Endothelial cell (in vitro differentiated cells): ENCODE data around the gene TOM1. TPM values are rescaled to one million over a fixed set of nuclear protein-coding genes. Genes with fewer than 3 reads are reported as not detected.

Experiments used
- DNase-seq: peaks from one replicate; pipeline ENCODE4 v3.0.0; 2021; ENCODE audit warnings: low spot score
- H3K27ac Mint-ChIP-seq: one replicate; pipeline ENCODE4 v1.8.0; 2021; ENCODE audit warnings: mixed read lengths, inconsistent platforms; ENCODE audit not compliant: unreplicated experiment
- H3K27me3 Mint-ChIP-seq: one replicate; pipeline ENCODE4 v1.8.0; 2021; ENCODE audit warnings: mild to moderate bottlenecking, moderate library complexity, mixed read lengths, inconsistent platforms; ENCODE audit not compliant: unreplicated experiment
- H3K36me3 Mint-ChIP-seq: one replicate; pipeline ENCODE4 v1.8.0; 2021; ENCODE audit warnings: mild to moderate bottlenecking, low read depth, mixed read lengths, inconsistent platforms; ENCODE audit not compliant: unreplicated experiment
- H3K4me1 Mint-ChIP-seq: one replicate; pipeline ENCODE4 v1.8.0; 2021; ENCODE audit warnings: mild to moderate bottlenecking, mixed read lengths, inconsistent platforms; ENCODE audit not compliant: unreplicated experiment
- H3K4me3 Mint-ChIP-seq: one replicate; pipeline ENCODE4 v1.8.0; 2021; ENCODE audit warnings: mild to moderate bottlenecking, mixed read lengths, inconsistent platforms; ENCODE audit not compliant: unreplicated experiment
- H3K9me3 Mint-ChIP-seq: one replicate; pipeline ENCODE4 v1.8.0; 2021; ENCODE audit warnings: mixed read lengths, inconsistent platforms; ENCODE audit not compliant: unreplicated experiment
- total RNA-seq: library from RNA; stranded (reverse); fragmentation: NEBNext Ultra II Directional; extraction: Animal tissue kit (Norgen Biotek cat#: 25700); gene quantifications from one replicate; pipeline ENCODE4 v1.2.1, GENCODE V29; 2021; ENCODE audit not compliant: unreplicated experiment
- TF ChIP-seq, protein P1 (sequence below): fragments of 200-600 bp; sonication (generic); IDR thresholded peaks from one replicate; pipeline ENCODE4 v1.5.0; 2021; ENCODE audit warnings: antibody characterized with exemption; ENCODE audit not compliant: unreplicated experiment

TOM1 gene
- total RNA-seq, 1 donor from 2014 or later: 32.0 TPM

DNA sequence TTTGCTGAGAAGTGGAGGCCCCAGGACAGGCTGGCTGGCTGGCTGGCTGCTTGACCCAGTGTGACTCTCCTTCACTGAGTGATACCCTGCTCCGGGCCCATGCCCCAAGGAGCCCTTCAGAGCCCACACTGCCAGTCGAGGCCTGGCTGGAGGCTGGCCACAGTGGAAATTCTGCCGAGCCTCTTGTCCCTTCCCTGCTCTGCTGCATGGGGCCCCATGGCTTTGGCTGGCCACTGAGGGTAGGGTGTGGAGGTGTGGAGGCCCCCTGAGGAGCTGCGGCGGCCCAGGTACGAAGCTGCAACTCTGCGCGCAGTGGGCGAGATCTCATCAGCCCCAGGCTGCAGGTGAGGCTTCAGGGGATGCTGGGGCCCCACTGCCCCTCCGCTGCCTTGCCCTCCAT, 47.8 kb downstream of the TOM1 start:
- Mint-ChIP-seq H3K36me3 (no peaks in the 10 kb centered on the region), H3K4me1 (peaks cover 4% of the 10 kb centered on the region), H3K9me3 (no peaks in the 10 kb centered on the region), H3K4me3 (no peak overlapping the region), H3K27me3 (peaks cover 2% of the 10 kb centered on the region), H3K27ac (no peak overlapping the region)
- TF ChIP-seq, protein P1, sequence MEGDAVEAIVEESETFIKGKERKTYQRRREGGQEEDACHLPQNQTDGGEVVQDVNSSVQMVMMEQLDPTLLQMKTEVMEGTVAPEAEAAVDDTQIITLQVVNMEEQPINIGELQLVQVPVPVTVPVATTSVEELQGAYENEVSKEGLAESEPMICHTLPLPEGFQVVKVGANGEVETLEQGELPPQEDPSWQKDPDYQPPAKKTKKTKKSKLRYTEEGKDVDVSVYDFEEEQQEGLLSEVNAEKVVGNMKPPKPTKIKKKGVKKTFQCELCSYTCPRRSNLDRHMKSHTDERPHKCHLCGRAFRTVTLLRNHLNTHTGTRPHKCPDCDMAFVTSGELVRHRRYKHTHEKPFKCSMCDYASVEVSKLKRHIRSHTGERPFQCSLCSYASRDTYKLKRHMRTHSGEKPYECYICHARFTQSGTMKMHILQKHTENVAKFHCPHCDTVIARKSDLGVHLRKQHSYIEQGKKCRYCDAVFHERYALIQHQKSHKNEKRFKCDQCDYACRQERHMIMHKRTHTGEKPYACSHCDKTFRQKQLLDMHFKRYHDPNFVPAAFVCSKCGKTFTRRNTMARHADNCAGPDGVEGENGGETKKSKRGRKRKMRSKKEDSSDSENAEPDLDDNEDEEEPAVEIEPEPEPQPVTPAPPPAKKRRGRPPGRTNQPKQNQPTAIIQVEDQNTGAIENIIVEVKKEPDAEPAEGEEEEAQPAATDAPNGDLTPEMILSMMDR: no peak
- DNase-seq: no peak

DNA sequence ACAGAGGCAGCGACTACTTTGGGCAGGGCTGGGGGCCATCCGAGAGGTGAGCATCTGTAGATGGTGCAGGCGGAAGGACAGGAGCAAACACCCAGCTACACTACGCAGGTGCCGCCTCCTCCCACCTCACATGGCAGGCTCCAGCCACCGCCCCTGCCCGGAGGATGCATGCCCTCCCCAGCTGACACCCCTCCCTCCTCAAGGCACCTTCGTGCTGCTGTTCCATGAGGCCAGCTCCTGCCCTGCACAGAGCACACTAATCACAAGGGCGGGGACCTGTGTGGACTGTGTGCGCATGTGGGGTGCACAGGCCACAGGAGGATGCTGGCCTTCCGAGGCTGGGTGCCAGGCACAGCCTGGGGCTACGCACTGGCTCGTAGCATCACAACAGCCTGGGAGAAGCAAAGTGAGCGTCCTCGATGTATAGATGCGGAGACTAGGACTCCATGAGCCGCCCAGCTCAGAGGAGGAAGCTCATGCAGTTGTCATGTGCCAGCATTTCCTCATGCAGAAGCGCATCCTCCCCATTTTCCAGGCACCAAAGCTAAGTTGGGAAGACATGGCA, 48.4 kb downstream of the TOM1 start:
- H3K27me3 Mint-ChIP-seq: peaks cover 2% of the 10 kb centered on the region

DNA sequence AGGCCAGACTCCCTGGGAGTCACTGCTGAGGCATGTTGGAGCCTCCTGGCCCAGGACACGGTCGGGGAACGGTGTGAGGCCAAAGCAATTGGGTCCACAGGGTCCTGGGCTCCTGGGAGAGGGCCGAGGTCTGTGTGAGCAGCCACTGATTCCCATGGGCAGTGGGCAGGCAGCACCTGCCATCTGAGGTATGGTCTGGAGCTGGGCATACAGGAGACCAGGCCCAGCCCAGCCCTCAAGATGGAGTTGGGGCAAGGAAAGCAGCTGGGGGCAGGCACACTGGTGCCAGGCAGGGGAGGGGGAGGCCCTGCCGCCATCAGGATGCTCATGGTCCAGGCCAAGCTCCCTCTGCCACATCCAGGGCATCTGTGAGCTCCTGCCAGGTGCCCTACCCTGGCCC, 49.0 kb downstream of the TOM1 start:
- no peak overlapping the region for H3K4me3 Mint-ChIP-seq
- TF ChIP-seq, protein P1: no peak
- no peak for DNase-seq
- no peak overlapping the region for H3K27ac Mint-ChIP-seq
- H3K9me3 Mint-ChIP-seq: no peaks in the 10 kb centered on the region
- peaks cover 3% of the 10 kb centered on the region for H3K27me3 Mint-ChIP-seq
- H3K4me1 Mint-ChIP-seq: peaks cover 4% of the 10 kb centered on the region
- H3K36me3 Mint-ChIP-seq: no peaks in the 10 kb centered on the region

More for the DNA sequence above, 48.4 kb downstream of the TOM1 start:
- no peak overlapping the region for H3K27ac Mint-ChIP-seq
- TF ChIP-seq, protein P1: no peak
- H3K9me3 Mint-ChIP-seq: no peaks in the 10 kb centered on the region
- H3K36me3 Mint-ChIP-seq: no peaks in the 10 kb centered on the region
- no peak for DNase-seq
- peaks cover 4% of the 10 kb centered on the region for H3K4me1 Mint-ChIP-seq
- no peak overlapping the region for H3K4me3 Mint-ChIP-seq

DNA sequence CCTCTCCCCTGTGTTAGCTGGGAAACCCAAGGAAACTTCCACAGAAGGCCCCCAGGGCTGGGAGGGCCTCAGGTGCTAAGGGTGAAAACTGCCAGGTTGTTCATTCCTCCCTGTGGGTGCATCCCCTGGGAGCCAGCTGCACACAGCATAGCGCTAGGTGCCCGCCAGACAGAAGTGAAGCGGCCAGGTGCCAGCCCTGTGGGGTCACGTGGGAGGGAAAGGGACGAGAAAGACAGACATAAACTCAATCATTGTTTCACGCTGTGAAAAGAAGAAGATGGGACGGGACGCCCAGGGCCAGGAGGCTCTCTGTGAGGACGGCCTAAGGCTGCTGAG, 49.6 kb downstream of the TOM1 start:
- no peak for DNase-seq
- peaks cover 4% of the 10 kb centered on the region for H3K4me1 Mint-ChIP-seq
- H3K9me3 Mint-ChIP-seq: no peaks in the 10 kb centered on the region
- H3K36me3 Mint-ChIP-seq: no peaks in the 10 kb centered on the region
- no peak overlapping the region for H3K27ac Mint-ChIP-seq
- TF ChIP-seq, protein P1: no peak
- H3K4me3 Mint-ChIP-seq: no peak overlapping the region
- peaks cover 3% of the 10 kb centered on the region for H3K27me3 Mint-ChIP-seq

DNA sequence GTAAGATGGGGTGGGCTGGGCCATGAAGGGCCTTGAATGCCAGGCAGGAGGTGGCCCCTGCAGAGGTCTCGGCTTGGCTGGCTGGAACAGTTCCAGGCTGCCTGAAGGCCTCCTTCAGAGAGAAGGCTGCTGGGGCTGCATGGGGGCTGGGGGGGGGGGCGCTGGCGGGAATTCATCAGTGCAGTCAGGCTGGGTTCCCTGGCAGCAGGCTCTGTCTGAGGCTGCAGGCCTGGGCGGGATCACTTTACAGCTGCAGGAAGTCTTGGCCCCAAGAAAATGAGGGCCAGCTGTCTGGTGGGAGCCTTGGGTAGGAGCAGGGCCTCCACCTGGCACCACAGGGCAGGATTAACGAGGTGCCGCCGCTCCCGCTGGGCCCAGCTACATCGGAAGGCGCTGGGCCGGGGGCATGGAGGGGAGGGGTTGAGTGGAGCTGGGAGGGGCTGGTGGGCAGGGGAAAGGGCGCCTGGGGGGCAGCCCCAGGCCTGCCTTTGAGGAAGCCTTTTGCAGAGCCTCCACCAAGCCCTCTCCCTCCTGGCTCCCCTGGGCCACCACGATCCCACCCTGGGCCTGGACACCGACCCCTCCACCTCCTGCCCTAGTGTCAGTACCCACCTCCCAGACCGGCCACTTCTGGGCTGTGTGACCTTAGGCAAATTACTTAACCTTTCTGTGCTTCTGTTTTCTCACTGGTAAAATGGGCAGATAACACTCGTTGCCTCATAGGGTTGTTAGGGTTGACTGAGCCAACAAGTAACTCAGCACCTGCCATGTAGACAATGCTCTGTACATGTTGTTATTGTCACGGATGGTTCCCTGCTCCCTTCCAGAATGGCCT, 50.2 kb downstream of the TOM1 start:
- TF ChIP-seq, protein P1: no peak
- H3K4me3 Mint-ChIP-seq: no peak overlapping the region
- no peaks in the 10 kb centered on the region for H3K36me3 Mint-ChIP-seq
- no peaks in the 10 kb centered on the region for H3K9me3 Mint-ChIP-seq
- H3K27me3 Mint-ChIP-seq: peaks cover 3% of the 10 kb centered on the region
- no peak for DNase-seq
- no peak overlapping the region for H3K27ac Mint-ChIP-seq
- H3K4me1 Mint-ChIP-seq: peaks cover 4% of the 10 kb centered on the region
